ENCODE results near the gene BTBD17.

The BTBD17 gene

GRCh38 chr17:74362069-74362405 lies 369 bp upstream of the BTBD17 start:
- no peak for DNase-seq (ENCODE audit: low read depth in 1 of 2, low spot score in 1 of 2)

GRCh38 chr17:74360899-74361229 lies 804 bp downstream of the BTBD17 start:
- DNase-seq (ENCODE audit: low read depth in 1 of 2, low spot score in 1 of 2): no peak

GRCh38 chr17:74359916-74360315 lies 1.8 kb downstream of the BTBD17 start:
- DNase-seq (ENCODE audit: low read depth in 1 of 2, low spot score in 1 of 2): no peak

GRCh38 chr17:74358697-74359096 lies 3.0 kb downstream of the BTBD17 start:
- DNase-seq (ENCODE audit: low read depth in 1 of 2, low spot score in 1 of 2): no peak

GRCh38 chr17:74357466-74357809 lies 4.2 kb downstream of the BTBD17 start:
- no peak for DNase-seq (ENCODE audit: low read depth in 1 of 2, low spot score in 1 of 2)

- no peak for DNase-seq (ENCODE audit: low read depth in 1 of 2, low spot score in 1 of 2)
Observed at GRCh38 chr17:74356646-74357465, 4.8 kb downstream of the BTBD17 start.

GRCh38 chr17:74355065-74355464 lies 6.6 kb downstream of the BTBD17 start:
- no peak for DNase-seq (ENCODE audit: low read depth in 1 of 2, low spot score in 1 of 2)

GRCh38 chr17:74354561-74354960 lies 7.1 kb downstream of the BTBD17 start:
- DNase-seq (ENCODE audit: low read depth in 1 of 2, low spot score in 1 of 2): no peak

GRCh38 chr17:74354123-74354522 lies 7.5 kb downstream of the BTBD17 start:
- DNase-seq (ENCODE audit: low read depth in 1 of 2, low spot score in 1 of 2): peak; percentile 20 to 28

- no peak for DNase-seq (ENCODE audit: low read depth in 1 of 2, low spot score in 1 of 2)
Observed at GRCh38 chr17:74353446-74354060, 8.1 kb downstream of the BTBD17 start.

- DNase-seq (ENCODE audit: low read depth in 1 of 2, low spot score in 1 of 2): no peak
Observed at GRCh38 chr17:74351552-74352210, 10.0 kb downstream of the BTBD17 start.

GRCh38 chr17:74350486-74350885 lies 11.2 kb downstream of the BTBD17 start:
- DNase-seq (ENCODE audit: low read depth in 1 of 2, low spot score in 1 of 2): no peak

- no peak for DNase-seq (ENCODE audit: low read depth in 1 of 2, low spot score in 1 of 2)
Observed at GRCh38 chr17:74349120-74349519, 12.5 kb downstream of the BTBD17 start.

GRCh38 chr17:74347646-74348045 lies 14.0 kb downstream of the BTBD17 start:
- DNase-seq (ENCODE audit: low read depth in 1 of 2, low spot score in 1 of 2): no peak

GRCh38 chr17:74345433-74346241 lies 16.0 kb downstream of the BTBD17 start:
- no peak for DNase-seq (ENCODE audit: low read depth in 1 of 2, low spot score in 1 of 2)

GRCh38 chr17:74344658-74345057 lies 17.0 kb downstream of the BTBD17 start:
- no peak for DNase-seq (ENCODE audit: low read depth in 1 of 2, low spot score in 1 of 2)

GRCh38 chr17:74343526-74344284 lies 18.0 kb downstream of the BTBD17 start:
- no peak for DNase-seq (ENCODE audit: low read depth in 1 of 2, low spot score in 1 of 2)

GRCh38 chr17:74343121-74343520 lies 18.5 kb downstream of the BTBD17 start:
- no peak for DNase-seq (ENCODE audit: low read depth in 1 of 2, low spot score in 1 of 2)

- DNase-seq (ENCODE audit: low read depth in 1 of 2, low spot score in 1 of 2): no peak
Observed at GRCh38 chr17:74342224-74342623, 19.4 kb downstream of the BTBD17 start.

- DNase-seq (ENCODE audit: low read depth in 1 of 2, low spot score in 1 of 2): no peak
Observed at GRCh38 chr17:74340470-74341023, 21.1 kb downstream of the BTBD17 start.
